HG03442 (cell line): Measurements from ENCODE around the gene APLF.
"Not testable (repeated sequence)": the region's sequence is repeated elsewhere in the genome, so short reads cannot be mapped to it uniquely, and the experiment has no call there.

Experiments
- ATAC-seq: cut with Tn5 transposase; IDR thresholded peaks from one replicate; pipeline ENCODE4 v1.9.1; 2021; ENCODE audit warnings: mild to moderate bottlenecking, moderate library complexity; ENCODE audit not compliant: unreplicated experiment

The APLF gene

GRCh38 chr2:68475110-68475509 is 7.7 kb downstream of the APLF start:
- ATAC-seq = no peak

DNA sequence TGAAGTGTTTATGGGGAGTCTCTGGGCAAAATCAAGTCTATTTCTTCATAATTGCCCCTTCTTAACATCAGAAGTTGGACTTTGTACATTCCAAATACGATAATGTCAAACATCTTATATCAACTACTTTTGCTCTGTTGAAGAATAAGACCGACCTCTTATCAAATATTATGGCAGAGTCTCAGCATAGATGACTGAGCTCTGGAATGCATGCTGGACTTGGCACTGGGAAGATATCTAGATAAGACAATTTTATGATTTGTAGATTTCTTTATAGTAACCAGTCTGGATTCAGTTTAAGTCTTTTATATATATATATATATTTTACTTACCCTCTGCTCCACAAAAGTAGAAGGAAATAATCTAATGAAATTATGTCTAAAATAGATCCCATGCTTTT is 8.2 kb downstream of the APLF start:
- no peak for ATAC-seq

- no peak for ATAC-seq
These were observed 9.1 kb downstream of the APLF start for GRCh38 chr2:68476454-68476853.

DNA sequence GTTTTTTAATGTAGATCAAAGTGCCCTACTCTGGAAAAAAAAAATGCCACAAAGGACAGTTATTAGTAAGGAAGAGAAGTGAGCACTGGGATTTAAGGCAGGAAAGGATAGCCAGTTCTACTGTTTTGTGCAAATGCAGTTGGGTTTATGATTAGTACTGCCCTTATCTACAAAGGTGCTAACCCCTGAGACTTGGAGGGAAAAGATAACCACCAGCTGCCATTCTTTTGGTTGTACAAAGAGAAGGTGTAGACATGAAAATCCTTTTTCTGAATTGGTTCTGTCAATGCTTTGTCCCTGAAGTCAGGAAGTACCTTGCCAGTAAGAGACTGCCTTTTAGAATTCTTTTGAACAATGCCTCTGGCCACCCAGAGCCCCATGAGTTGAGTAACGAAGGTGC is 11.3 kb downstream of the APLF start:
- no peak for ATAC-seq

DNA sequence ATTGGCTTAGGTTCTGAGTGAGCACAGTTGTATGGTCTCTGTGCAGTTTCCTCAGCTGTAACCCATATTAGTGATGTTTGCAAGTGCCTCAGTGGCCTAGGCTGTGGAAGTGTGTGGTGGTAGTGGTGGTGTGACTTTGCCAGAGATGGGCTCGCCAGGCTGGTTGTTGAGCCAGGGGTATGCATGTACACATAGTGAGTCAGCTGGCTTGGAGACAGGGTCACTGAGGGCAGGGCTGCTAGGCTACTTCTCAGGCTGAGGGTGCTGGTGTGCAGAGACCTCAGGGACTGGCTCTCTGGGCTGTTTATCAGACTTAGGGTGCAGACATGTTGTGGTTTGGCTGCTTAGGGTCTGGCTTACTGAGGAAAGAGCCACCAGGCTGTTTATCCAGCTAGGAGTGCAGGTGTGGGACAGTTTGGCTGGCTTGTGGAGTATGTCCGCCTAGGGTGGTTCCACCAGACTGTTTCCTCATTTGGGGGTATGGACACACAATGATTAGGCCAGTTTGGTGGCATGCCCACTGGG is 15.0 kb downstream of the APLF start:
- no peak for ATAC-seq

- ATAC-seq = no peak
These were observed 15.6 kb downstream of the APLF start for GRCh38 chr2:68483011-68483410.

DNA sequence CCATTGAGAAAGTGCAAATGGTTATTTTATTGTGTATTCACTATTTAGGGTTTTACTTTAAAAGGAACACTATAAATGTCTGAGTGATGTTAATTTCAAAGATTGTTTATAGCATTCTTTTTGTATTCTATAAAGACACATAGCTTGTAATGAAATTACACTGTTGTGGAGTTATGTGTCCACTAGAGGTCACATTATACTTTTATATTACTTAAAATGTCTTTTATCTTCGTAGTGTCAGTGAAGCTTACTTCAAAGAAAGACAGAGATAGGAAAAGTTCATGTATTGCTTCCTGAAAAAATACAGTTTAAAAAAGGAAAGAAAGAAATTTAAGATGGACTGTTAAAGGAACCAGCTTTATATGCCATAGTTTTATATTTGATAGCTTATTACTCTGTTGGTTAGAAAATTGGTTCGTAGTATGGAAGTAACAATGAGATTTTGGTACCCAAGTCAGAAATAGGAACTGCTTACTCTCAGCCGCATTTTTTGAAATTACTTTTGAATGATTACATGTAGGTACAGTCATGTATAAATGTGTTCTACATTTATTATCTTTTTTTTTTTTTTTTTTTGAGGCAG is 20.5 kb downstream of the APLF start:
- no peak for ATAC-seq

- ATAC-seq = peak; percentile 89
These were observed 21.2 kb downstream of the APLF start for GRCh38 chr2:68488605-68489004.

DNA sequence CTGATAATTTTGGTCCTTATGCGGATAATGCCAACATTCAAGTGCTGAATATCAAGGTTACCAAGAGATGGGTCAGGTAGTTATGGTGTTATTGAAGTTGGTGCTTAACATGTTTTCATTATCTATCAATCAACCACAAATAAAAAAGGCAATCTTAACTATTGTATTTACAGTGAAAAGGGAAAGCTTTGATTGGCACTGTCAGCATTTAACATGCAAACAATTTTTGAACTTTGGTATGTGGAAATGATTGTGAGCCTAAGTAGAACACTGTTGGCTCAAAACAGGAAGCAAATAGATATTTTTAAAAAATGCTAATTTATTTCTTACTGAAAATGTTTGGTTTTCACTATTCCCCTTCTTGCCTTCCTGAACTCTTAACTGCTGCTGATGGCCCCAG is 21.9 kb downstream of the APLF start:
- ATAC-seq = no peak

DNA sequence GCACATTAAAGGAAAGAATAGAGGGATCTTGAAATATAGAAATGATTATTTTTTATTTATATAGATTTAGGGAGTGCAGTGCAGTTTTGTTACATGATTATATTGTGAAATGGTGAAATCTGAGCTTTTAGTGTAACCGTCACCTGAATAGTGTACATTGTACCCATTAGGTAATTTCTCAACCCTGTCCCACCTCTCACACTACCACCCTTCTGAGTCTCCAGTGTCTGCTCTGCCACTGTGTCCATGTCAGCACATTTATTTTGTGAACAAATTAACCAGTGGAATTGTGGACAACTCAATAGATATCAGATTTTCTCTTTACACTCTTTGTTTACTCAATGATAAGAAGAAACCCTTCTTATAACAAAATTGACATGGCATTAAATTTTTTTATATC is 24.2 kb downstream of the APLF start:
- ATAC-seq = no peak

- no peak for ATAC-seq
These were observed 31.7 kb downstream of the APLF start for GRCh38 chr2:68499133-68499532.

- ATAC-seq = no peak
These were observed 33.3 kb downstream of the APLF start for GRCh38 chr2:68500649-68501048.

DNA sequence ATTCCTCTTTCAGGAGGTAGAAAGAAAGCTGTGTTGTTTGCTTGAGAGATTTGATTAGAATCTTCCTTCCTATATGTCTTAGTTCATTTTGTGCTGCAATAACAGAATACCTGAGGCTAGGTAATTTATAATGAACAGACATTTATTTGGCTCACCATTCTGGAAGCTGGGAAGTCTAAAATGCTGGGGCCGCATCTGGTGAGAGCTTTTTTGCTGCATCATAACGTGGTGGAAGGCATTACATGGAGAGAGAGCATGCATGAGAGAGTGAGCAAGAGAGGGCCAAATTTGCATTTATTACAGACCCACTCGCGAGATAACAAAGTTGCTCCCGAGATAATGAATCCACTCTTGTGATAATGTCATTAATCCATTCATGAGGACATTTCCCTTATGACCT is 34.4 kb downstream of the APLF start:
- no peak for ATAC-seq

GRCh38 chr2:68505603-68506159 is 38.3 kb downstream of the APLF start:
- no peak for ATAC-seq

DNA sequence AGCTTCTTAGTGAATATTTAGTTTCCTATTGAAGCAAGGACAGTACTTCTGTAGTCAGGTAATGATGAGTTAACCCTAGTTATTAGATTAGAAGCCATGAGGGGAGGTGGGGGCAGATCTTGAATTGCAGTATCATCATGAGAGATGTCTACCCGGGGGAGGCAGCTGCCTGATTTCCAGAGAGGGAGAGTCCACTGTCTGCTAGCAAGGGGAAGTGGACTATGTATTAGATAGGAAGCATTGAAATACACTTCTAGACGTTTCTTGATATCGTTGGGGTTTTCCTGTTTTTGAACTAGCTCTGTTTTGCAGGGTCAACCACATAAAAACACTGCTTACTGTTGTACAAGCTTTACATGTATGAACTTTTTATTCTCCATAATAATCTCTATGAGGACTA is 38.8 kb downstream of the APLF start:
- ATAC-seq = no peak

DNA sequence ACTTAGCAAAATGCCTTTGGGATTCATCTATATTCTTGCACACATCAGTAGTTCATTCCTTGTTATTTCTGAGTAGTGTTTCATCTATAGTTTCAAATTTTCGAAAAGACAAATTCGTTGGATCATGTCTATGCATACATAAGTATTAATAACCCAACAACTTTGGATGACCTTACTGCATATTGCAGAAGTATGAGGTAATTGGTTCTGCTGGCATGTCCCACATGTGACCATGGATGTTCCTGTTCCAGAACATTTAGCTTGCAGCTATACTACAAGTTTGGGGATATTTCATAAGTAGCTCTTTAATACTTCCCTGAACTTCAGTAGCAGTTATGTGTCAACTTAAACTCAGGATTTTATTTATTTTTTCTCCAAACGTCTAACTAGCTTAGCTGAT is 44.9 kb downstream of the APLF start:
- no peak for ATAC-seq

- ATAC-seq = no peak
These were observed 45.6 kb downstream of the APLF start for GRCh38 chr2:68512966-68513365.

- ATAC-seq = no peak
These were observed 47.0 kb downstream of the APLF start for GRCh38 chr2:68514316-68514929.

DNA sequence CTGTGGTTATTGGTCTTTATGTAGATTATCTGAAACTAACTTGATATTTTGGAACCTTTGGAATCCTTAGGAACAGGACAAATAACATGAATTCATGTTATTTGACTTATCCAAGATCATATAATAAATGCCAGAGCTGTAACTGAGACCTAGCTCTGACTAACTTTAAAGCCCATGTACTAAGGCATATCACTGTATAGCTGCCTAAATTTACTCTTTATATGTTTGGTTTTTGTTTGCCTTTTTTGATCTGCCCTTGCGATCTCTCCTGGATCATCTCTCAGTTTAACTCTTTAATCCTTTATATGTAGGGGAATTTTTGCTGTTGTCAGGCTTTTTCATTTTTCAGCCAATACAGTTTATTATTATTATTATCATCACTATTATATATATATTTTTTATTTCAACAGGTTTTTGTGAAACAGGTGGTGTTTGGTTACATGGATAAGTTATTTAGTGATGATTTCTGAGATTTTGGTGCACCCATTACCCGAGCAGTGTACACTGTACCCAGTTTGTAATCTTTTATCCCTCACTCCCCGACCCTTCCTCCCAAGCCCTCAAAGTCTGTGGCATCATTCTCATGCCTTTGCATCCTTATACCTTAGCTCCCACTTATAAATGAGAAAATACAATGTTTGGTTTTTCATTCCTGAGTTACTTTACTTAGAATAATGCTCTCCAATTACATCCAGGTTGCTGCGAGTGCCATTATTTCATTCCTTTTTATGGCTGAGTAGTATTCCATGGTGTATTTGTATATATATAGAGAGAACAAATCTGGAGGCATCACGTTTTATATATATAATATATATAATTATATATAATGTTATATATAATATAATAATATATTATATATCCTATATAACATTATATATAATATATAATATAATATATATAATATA is 48.9 kb downstream of the APLF start:
- ATAC-seq = no peak

DNA sequence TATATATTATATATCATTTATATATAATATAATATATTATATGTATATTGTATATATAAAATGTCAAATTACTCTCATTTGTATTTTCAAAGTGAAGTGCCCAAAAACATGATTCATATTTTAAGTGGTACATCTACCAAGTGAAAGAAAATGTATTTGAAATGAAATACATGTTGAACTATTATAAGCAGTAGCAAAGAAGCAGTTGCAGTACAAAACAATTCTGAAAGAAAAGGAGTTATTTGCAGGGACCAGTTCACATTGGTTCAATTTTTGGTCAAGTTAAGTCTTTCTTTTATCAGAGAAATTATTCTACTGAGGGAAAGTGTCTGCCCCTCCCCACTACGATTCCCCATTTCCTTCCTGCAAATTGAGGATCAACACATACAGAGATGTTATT is 51.9 kb downstream of the APLF start:
- ATAC-seq = no peak

DNA sequence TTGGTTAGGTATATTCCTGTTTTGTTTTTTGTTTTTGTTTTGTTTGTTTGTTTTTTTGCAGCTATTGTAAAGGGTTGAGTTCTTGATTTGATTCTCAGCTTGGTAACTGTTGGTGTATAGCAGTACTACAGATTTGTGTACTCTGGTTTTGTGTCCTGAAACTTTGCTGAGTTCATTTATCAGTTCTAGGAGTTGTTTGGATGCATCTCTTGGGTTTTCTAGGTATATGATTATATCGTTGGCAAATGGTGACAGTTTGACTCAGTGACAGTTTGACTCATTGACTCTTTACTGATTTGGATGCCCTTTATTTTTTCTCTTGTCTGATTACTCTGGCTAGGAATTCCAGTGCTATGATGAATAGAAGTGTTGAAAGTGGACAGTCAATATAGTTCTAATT is 53.7 kb downstream of the APLF start:
- no peak for ATAC-seq

DNA sequence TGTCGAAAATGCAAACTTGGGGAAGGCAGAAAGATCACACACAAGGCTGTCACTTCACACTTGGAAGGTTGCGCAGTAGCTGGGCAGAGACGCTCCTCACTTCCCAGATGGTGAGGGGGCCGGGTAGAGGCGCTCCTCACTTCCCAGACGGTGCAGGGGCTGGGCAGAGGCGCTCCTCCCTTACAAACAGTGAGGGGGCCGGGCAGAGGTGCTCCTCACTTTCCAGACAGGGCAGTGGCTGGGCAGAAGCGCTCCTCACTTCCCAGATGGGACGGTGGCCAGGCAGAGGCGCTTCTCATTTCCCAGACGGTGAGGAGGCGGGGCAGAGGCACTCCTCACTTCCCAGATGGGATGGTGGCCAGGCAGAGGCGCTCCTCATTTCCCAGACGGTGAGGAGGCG is 59.6 kb downstream of the APLF start:
- not testable (repeated sequence) for ATAC-seq
